Epithelial cell of esophagus (primary cell): ENCODE measurements around the gene ASCC3.
A peak's percentile ranks its signal among the peaks of the same experiment; 100 is the strongest.

Experiments used
- DNase-seq: peaks from one replicate; pipeline ENCODE4 v3.0.0; 2010; ENCODE audit warnings: low read depth
- H3K4me3 ChIP-seq: 2 replicates; pipeline ENCODE4 v1.5.1; 2011; ENCODE audit warnings: mild to moderate bottlenecking, low read length, control low read depth
- TF ChIP-seq, protein P1 (sequence below): IDR thresholded peaks from 2 replicates; pipeline ENCODE4 v1.5.1; 2011; ENCODE audit warnings: low read depth, mild to moderate bottlenecking, low read length, control low read depth, inconsistent platforms; ENCODE audit not compliant: insufficient read depth; ENCODE audit errors: missing control alignments

The ASCC3 gene

GRCh38 chr6:100618351-100618671 lies 262.8 kb downstream of the ASCC3 start:
- no peak overlapping the region for H3K4me3 ChIP-seq
- TF ChIP-seq, protein P1, sequence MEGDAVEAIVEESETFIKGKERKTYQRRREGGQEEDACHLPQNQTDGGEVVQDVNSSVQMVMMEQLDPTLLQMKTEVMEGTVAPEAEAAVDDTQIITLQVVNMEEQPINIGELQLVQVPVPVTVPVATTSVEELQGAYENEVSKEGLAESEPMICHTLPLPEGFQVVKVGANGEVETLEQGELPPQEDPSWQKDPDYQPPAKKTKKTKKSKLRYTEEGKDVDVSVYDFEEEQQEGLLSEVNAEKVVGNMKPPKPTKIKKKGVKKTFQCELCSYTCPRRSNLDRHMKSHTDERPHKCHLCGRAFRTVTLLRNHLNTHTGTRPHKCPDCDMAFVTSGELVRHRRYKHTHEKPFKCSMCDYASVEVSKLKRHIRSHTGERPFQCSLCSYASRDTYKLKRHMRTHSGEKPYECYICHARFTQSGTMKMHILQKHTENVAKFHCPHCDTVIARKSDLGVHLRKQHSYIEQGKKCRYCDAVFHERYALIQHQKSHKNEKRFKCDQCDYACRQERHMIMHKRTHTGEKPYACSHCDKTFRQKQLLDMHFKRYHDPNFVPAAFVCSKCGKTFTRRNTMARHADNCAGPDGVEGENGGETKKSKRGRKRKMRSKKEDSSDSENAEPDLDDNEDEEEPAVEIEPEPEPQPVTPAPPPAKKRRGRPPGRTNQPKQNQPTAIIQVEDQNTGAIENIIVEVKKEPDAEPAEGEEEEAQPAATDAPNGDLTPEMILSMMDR = no peak
- no peak for DNase-seq

DNA sequence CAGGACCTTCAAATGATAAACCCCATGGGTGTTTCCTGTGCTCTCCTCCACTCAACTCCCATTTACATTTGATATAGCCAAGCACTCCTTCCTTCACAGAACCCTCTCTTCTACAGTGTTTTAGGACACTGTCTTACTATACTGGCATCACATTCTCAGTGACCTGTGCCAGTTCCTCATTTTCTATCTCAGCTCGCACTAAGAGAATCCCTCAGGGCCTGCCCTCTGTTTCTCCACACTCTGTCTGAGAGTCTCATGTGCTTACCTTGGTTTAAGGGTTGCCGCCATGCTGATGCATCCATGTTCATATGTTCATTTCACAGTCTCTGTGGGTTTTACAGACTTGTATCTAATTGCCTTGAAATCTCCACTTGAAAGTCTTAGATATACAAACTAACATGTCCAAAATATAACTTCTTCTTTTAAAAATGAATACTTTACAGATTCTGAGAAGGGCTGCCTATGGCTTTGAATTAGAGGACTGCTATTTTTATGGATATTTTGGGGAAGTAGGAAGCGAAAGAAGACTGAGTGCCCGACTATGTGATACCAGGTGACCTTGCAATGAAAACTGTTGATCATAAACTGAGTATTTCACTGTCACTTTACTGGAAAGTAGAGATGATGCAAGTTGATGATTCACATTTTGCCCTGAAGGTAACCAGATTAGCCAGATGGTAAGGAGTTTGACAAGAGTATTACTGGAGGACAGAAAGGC lies 263.3 kb downstream of the ASCC3 start:
- TF ChIP-seq, protein P1 = no peak
- H3K4me3 ChIP-seq = no peak overlapping the region
- peak; percentile 90 for DNase-seq

DNA sequence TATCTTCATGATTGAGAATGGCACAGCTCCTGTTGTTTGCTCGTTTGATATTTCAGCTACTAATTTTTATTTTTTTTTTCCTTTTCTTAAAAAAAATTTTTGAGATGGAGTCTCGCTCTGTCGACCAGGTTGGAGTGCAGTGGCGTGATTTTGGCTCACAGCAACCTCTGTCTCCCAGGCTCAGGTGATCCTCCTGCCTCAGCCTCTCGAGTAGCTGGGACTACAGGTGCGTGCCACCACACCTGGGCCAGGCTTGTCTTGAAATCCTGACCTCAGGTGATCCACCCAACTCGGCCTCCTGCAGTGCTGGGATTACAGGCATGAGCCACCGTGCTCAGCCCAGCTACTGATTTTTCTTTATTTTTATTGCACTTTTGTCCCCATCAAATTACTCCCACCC lies 266.2 kb downstream of the ASCC3 start:
- H3K4me3 ChIP-seq = no peak overlapping the region
- TF ChIP-seq, protein P1 = no peak

GRCh38 chr6:100614386-100614785 lies 266.7 kb downstream of the ASCC3 start:
- no peak overlapping the region for H3K4me3 ChIP-seq
- peak; percentile 1 for DNase-seq
- TF ChIP-seq, protein P1 = no peak

More for the DNA sequence above, 266.2 kb downstream of the ASCC3 start:
- DNase-seq = no peak

GRCh38 chr6:100613656-100614055 lies 267.5 kb downstream of the ASCC3 start:
- DNase-seq = no peak
- TF ChIP-seq, protein P1 = no peak
- no peak overlapping the region for H3K4me3 ChIP-seq

DNA sequence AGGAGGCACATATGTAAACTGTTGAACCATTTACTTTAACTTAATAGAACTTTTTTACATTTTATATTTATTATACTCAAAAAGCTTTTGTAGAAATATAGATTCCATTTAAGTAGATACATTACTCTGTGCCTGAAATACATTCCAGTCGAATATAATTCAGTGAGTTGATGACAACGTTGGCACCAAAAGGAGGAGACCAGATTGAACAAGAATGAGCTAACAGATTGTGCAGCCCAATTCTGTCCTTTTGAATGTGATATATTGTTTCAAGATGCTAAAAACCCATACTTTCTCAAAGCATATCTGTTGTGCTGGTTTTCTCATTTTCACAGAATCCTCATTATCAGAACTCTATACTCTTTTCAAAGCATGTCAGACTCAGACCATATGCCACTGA lies 269.0 kb downstream of the ASCC3 start:
- no peak overlapping the region for H3K4me3 ChIP-seq
- TF ChIP-seq, protein P1 = no peak
- DNase-seq = no peak

DNA sequence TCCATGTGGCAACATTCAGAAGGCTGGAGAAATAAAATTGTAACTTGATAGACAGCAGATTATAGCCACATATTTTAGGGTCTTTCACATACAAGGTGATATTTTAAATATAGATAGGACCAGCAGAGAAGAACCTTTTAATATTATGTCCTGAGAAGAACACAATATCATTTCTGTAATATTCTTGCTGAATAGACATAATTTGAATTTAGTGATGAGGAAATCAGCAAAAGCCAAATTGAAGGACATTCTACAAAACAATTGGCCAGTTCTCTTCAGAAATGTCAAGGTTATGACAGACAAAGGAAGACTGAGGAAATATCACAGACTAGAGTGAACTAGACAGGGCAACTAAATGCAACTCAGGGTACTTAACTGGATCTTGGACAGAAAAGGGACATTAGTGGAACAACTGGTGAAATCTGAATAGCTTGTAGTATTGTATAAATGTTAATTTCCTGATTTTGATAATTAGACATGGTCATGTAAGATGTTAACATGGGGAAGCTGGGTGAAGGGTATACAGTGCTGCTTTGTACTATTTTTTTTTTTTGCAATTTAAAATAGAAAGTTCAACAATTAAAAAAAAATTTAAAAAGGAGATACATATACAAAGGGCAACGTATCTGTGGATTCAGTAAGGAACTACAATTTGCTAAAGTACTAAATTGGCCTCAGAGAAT lies 281.9 kb downstream of the ASCC3 start:
- H3K4me3 ChIP-seq = no peak overlapping the region
- TF ChIP-seq, protein P1 = no peak
- DNase-seq = no peak
